H9 (cell line): ENCODE results near the gene ALCAM. TPM values are rescaled to one million over a fixed set of nuclear protein-coding genes. Genes with fewer than 3 reads are reported as not detected.

Experiments used
- DNase-seq: peaks from one replicate; pipeline ENCODE4 v3.0.0-alpha.2; 2017
- H2AFZ ChIP-seq: one replicate; pipeline ENCODE4 v1.6.1; 2013; ENCODE audit warnings: mild to moderate bottlenecking, low read length, control low read depth, moderate library complexity
- H2AK5ac ChIP-seq: 2 replicates; pipeline ENCODE4 v1.6.1; 2013; ENCODE audit warnings: low read length, control low read depth, mixed read lengths; ENCODE audit not compliant: insufficient read length
- H2BK120ac ChIP-seq: one replicate; pipeline ENCODE4 v1.6.1; 2013; ENCODE audit warnings: low read depth, mild to moderate bottlenecking, low read length, control low read depth, inconsistent platforms; ENCODE audit not compliant: poor library complexity, severe bottlenecking
- H2BK12ac ChIP-seq: 2 replicates; pipeline ENCODE4 v1.6.1; 2013; ENCODE audit warnings: low read length, control low read depth, mixed read lengths, low read depth; ENCODE audit not compliant: insufficient read length
- H2BK15ac ChIP-seq: 2 replicates; pipeline ENCODE4 v1.6.1; 2013; ENCODE audit warnings: low read depth, low read length, control low read depth
- H2BK20ac ChIP-seq: one replicate; pipeline ENCODE4 v1.6.1; 2013; ENCODE audit warnings: low read depth, mild to moderate bottlenecking, low read length, control low read depth, inconsistent platforms; ENCODE audit not compliant: poor library complexity, severe bottlenecking
- H2BK5ac ChIP-seq: 2 replicates; pipeline ENCODE4 v1.6.1; 2013; ENCODE audit warnings: low read length, control low read depth, mixed read lengths; ENCODE audit not compliant: insufficient read length
- H3K14ac ChIP-seq: 2 replicates; pipeline ENCODE4 v1.6.1; 2013; ENCODE audit warnings: low read length, control low read depth; ENCODE audit not compliant: insufficient read depth
- H3K18ac ChIP-seq: 2 replicates; pipeline ENCODE4 v1.6.1; 2013; ENCODE audit warnings: low read depth, mild to moderate bottlenecking, mixed read lengths, low read length, control low read depth; ENCODE audit not compliant: insufficient read length
- H3K23ac ChIP-seq: 2 replicates; pipeline ENCODE4 v1.6.1; 2013; ENCODE audit warnings: low read length, control low read depth, mixed read lengths, low read depth; ENCODE audit not compliant: insufficient read length
- H3K23me2 ChIP-seq: 2 replicates; pipeline ENCODE4 v1.6.1; 2013; ENCODE audit warnings: low read depth, mild to moderate bottlenecking, mixed read lengths, low read length, control low read depth; ENCODE audit not compliant: insufficient read length, poor library complexity, severe bottlenecking
- H3K27ac ChIP-seq: 2 replicates; pipeline ENCODE4 v1.5.1; 2013; ENCODE audit warnings: low read length, control low read depth, mixed read lengths, low read depth; ENCODE audit not compliant: insufficient read length
- H3K27me3 ChIP-seq: 2 replicates; pipeline ENCODE4 v1.6.1; 2013; ENCODE audit warnings: low read length, control low read depth, inconsistent platforms; ENCODE audit not compliant: insufficient read depth
- H3K4ac ChIP-seq: 2 replicates; pipeline ENCODE4 v1.6.1; 2013; ENCODE audit warnings: low read depth, mild to moderate bottlenecking, control low read depth, inconsistent platforms, low read length, moderate library complexity
- H3K4me1 ChIP-seq: 2 replicates; pipeline ENCODE4 v1.6.1; 2013; ENCODE audit warnings: low read length, control low read depth, inconsistent platforms; ENCODE audit not compliant: insufficient read depth
- H3K4me2 ChIP-seq: 2 replicates; pipeline ENCODE4 v1.6.1; 2013; ENCODE audit warnings: low read length, control low read depth, mixed read lengths; ENCODE audit not compliant: insufficient read length, insufficient read depth
- H3K56ac ChIP-seq: 2 replicates; pipeline ENCODE4 v1.6.1; 2013; ENCODE audit warnings: low read depth, mild to moderate bottlenecking, mixed read lengths, low read length, control low read depth; ENCODE audit not compliant: insufficient read length
- H3K79me1 ChIP-seq: 2 replicates; pipeline ENCODE4 v1.6.1; 2013; ENCODE audit warnings: low read depth, mild to moderate bottlenecking, moderate library complexity, low read length, control low read depth, inconsistent platforms; ENCODE audit not compliant: insufficient read depth, poor library complexity, severe bottlenecking
- H3K79me2 ChIP-seq: 2 replicates; pipeline ENCODE4 v1.6.1; 2013; ENCODE audit warnings: low read length, control low read depth, inconsistent platforms; ENCODE audit not compliant: insufficient read depth
- H3K9ac ChIP-seq: 2 replicates; pipeline ENCODE4 v1.6.1; 2013; ENCODE audit warnings: low read length, control low read depth, mixed read lengths; ENCODE audit not compliant: insufficient read length; ENCODE audit errors: extremely low read depth
- H3K9me3 ChIP-seq: one replicate; pipeline ENCODE4 v1.6.1; 2013; ENCODE audit warnings: low read depth, low read length, inconsistent platforms; ENCODE audit not compliant: control insufficient read depth
- H3T11ph ChIP-seq: one replicate; pipeline ENCODE4 v1.6.1; 2013; ENCODE audit warnings: mild to moderate bottlenecking, low read length, control low read depth, inconsistent platforms
- H4K20me1 ChIP-seq: one replicate; pipeline ENCODE4 v1.6.1; 2013; ENCODE audit not compliant: control insufficient read depth, insufficient read length, insufficient read depth
- H4K5ac ChIP-seq: 2 replicates; pipeline ENCODE4 v1.6.1; 2013; ENCODE audit warnings: low read depth, mild to moderate bottlenecking, mixed read lengths, low read length, control low read depth; ENCODE audit not compliant: insufficient read length
- H4K8ac ChIP-seq: replicated peaks from 2 replicates; pipeline ENCODE4 v1.6.1; 2013; ENCODE audit warnings: low read length, control low read depth, mixed read lengths, low read depth; ENCODE audit not compliant: insufficient read length
- H4K91ac ChIP-seq: 2 replicates; pipeline ENCODE4 v1.6.1; 2013; ENCODE audit warnings: low read depth, mild to moderate bottlenecking, moderate library complexity, mixed read lengths, low read length, control low read depth; ENCODE audit not compliant: insufficient read length
- H3K27ac Mint-ChIP-seq, 3 experiments: 2 replicates in 2 of 3; 3 replicates in 1 of 3; pipeline ENCODE4 v1.8.0; 2020 to 2021; ENCODE audit warnings: mixed read lengths in 3 of 3, mild to moderate bottlenecking in 1 of 3, moderate library complexity in 1 of 3
- H3K27me3 Mint-ChIP-seq: 2 replicates; pipeline ENCODE4 v1.8.0; 2021; ENCODE audit warnings: low read depth, mild to moderate bottlenecking, moderate library complexity, mixed read lengths
- H3K36me3 Mint-ChIP-seq, 3 experiments: 2 replicates in 2 of 3; 3 replicates in 1 of 3; pipeline ENCODE4 v1.8.0; 2020 to 2021; ENCODE audit warnings: low read depth in 3 of 3, mixed read lengths in 3 of 3; ENCODE audit not compliant: insufficient read depth in 1 of 3
- H3K4me1 Mint-ChIP-seq, 2 experiments: 2 replicates each; pipeline ENCODE4 v1.8.0; 2020; ENCODE audit warnings: mixed read lengths in 2 of 2
- H3K4me3 Mint-ChIP-seq, 2 experiments: 2 replicates in 1 of 2; 3 replicates in 1 of 2; pipeline ENCODE4 v1.8.0; 2020 to 2021; ENCODE audit warnings: mild to moderate bottlenecking in 2 of 2, mixed read lengths in 2 of 2, moderate library complexity in 1 of 2
- H3K9me3 Mint-ChIP-seq, 2 experiments: 2 replicates in 1 of 2; 3 replicates in 1 of 2; pipeline ENCODE4 v1.8.0; 2020; ENCODE audit warnings: mild to moderate bottlenecking in 2 of 2, mixed read lengths in 2 of 2, moderate library complexity in 1 of 2
- WGBS: extraction: QIAGEN DNeasy Blood & Tissue Kit; methylation state at CpG from one replicate; pipeline ENCODE4 v1.1.7; 2013; ENCODE audit warnings: missing lambda C conversion rate, low lambda C conversion rate, mixed read lengths; ENCODE audit not compliant: insufficient read length; ENCODE audit errors: extremely low coverage; 5-methylcytosine and 5-hydroxymethylcytosine counted together
- total RNA-seq: library from RNA; stranded (reverse); gene quantifications from 2 replicates; pipeline ENCODE4 v1.2.1, GENCODE V29; 2021
- TF ChIP-seq, protein P1 (sequence below): fragments of 200-600 bp; sonication (generic); conservative IDR thresholded peaks from 3 replicates; pipeline ENCODE4 v1.8.0; 2021; ENCODE audit warnings: antibody characterized with exemption, mild to moderate bottlenecking

The ALCAM gene
- total RNA-seq, 1 experiment from 2014 or later = 43.7 TPM

DNA sequence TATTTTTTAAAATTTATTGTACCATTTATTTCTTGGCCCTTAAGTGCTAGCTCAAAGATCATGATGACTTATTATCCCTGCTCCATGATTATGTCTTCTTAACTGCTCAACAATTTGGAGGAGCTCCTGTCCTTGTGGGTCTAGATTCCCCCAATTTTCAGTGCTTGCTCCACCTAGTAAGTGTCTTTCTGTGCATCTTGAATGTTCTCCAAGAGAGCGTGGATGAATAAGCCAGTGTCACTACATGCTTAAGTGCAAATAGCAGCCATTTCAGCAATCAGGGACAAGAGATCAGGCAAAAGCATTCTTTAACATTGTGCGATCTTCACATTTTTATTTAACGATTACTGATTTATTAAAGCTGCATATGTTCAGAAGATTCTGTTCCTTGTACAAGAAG, 99.4 kb downstream of the ALCAM start:
- Mint-ChIP-seq H3K27ac (no peak overlapping the region), H3K27me3 (no peaks in the 10 kb centered on the region), H3K9me3 (no peaks in the 10 kb centered on the region), H3K4me3 (no peak overlapping the region), H3K4me1 (peaks cover 4 to 8% of the 10 kb centered on the region in 2 experiments), H3K36me3 (no peaks in the 10 kb centered on the region)
- H4K8ac ChIP-seq = no peak overlapping the region
- no peak for DNase-seq
- no peak overlapping the region for H2BK15ac ChIP-seq
- H3K23me2 ChIP-seq = no peaks in the 10 kb centered on the region
- H3K4me1 ChIP-seq = no peaks in the 10 kb centered on the region
- H4K91ac ChIP-seq = no peak overlapping the region
- no peak overlapping the region for H3T11ph ChIP-seq
- H2BK12ac ChIP-seq = no peak overlapping the region
- H3K27me3 ChIP-seq = no peaks in the 10 kb centered on the region
- H2AFZ ChIP-seq = no peak overlapping the region
- no peaks in the 10 kb centered on the region for H3K79me1 ChIP-seq
- no peak overlapping the region for H3K56ac ChIP-seq
- no peak overlapping the region for H3K23ac ChIP-seq
- H3K18ac ChIP-seq = no peak overlapping the region
- no peaks in the 10 kb centered on the region for H3K9me3 ChIP-seq
- TF ChIP-seq, protein P1, sequence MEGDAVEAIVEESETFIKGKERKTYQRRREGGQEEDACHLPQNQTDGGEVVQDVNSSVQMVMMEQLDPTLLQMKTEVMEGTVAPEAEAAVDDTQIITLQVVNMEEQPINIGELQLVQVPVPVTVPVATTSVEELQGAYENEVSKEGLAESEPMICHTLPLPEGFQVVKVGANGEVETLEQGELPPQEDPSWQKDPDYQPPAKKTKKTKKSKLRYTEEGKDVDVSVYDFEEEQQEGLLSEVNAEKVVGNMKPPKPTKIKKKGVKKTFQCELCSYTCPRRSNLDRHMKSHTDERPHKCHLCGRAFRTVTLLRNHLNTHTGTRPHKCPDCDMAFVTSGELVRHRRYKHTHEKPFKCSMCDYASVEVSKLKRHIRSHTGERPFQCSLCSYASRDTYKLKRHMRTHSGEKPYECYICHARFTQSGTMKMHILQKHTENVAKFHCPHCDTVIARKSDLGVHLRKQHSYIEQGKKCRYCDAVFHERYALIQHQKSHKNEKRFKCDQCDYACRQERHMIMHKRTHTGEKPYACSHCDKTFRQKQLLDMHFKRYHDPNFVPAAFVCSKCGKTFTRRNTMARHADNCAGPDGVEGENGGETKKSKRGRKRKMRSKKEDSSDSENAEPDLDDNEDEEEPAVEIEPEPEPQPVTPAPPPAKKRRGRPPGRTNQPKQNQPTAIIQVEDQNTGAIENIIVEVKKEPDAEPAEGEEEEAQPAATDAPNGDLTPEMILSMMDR = no peak
- no peak overlapping the region for H3K14ac ChIP-seq
- H2AK5ac ChIP-seq = no peak overlapping the region
- no peak overlapping the region for H3K27ac ChIP-seq
- H3K4ac ChIP-seq = no peak overlapping the region
- no peak overlapping the region for H3K9ac ChIP-seq
- H4K20me1 ChIP-seq = no peaks in the 10 kb centered on the region
- H2BK5ac ChIP-seq = no peak overlapping the region
- no peak overlapping the region for H3K4me2 ChIP-seq
- no peaks in the 10 kb centered on the region for H3K79me2 ChIP-seq
- no peak overlapping the region for H4K5ac ChIP-seq
- no CpG with 5 or more reads among the region's 3 CpGs for WGBS
- H2BK120ac ChIP-seq = no peak overlapping the region
- H2BK20ac ChIP-seq = no peak overlapping the region
